Transverse colon (tissue), 3 donors: Measurements from ENCODE around the gene HEYL.
A peak's percentile ranks its signal among the peaks of the same experiment; 100 is the strongest.

Experiments
- EP300 ChIP-seq: sonication (generic); formaldehyde crosslinking; IDR thresholded peaks from one replicate; pipeline ENCODE4 v1.6.1; 2017; ENCODE audit warnings: antibody characterized with exemption, low read depth
- POLR2A ChIP-seq: fragments of 450-650 bp; IDR thresholded peaks from one replicate; pipeline ENCODE4 v1.6.1; 2016; ENCODE audit warnings: antibody characterized with exemption, mild to moderate bottlenecking, moderate library complexity
- POLR2AphosphoS5 ChIP-seq, 3 donors: sonication (generic); formaldehyde crosslinking; IDR thresholded peaks; one replicate each; pipeline ENCODE4 v1.6.1; 2016; ENCODE audit warnings: antibody characterized with exemption in 3 of 3

- TF ChIP-seq POLR2AphosphoS5 (IDR thresholded peaks at IDR 0.05) (peak in 2 of 3 donors; percentile 9 to 32), EP300 (no peak), POLR2A (no peak)
Measured at GRCh38 chr1:39639305-39640130, at the start of gene HEYL.
